Measurements from ENCODE around the gene PARVA.
A peak's percentile ranks its signal among the peaks of the same experiment; 100 is the strongest.

PARVA gene

DNA sequence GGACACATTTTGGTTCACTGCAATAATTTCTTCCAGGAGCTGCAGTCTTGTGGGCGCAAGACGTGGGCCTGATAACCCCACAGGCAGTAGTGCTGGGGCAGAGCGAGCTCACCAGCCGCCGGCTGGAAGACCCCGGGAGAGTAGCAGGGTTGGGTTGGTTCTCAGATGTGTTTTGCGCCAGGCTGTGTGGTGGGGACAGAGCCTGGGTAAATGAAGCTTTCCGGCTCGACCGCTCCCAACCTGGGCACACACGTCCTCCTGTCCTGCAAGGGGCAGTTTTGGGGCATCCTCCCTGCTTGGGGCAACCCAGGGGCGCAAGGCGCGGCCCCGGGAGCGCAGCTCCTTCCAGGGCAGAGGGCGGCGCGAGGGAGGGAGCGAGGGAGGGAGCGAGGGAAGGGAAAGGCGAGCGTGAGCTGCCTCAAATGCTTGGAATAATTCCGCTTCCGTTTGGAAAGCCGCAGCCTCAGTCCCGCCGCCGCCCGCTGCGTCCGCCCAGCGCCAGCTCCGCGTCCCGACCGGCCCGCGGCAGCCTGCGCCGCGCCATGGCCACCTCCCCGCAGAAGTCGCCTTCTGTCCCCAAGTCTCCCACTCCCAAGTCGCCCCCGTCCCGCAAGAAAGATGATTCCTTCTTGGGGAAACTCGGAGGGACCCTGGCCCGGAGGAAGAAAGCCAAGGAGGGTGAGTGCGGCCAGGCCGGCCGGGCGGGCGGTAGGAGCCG lies at the start of gene PARVA:
PARVA (plus strand) TSS at position 466 of the 718 bp plus-strand sequence; CDS start at position 543, 77 bp downstream.
- peak; percentile 78 for DNase-seq (ENCODE audit: low read depth, low spot score)
- TF ChIP-seq, protein P1, sequence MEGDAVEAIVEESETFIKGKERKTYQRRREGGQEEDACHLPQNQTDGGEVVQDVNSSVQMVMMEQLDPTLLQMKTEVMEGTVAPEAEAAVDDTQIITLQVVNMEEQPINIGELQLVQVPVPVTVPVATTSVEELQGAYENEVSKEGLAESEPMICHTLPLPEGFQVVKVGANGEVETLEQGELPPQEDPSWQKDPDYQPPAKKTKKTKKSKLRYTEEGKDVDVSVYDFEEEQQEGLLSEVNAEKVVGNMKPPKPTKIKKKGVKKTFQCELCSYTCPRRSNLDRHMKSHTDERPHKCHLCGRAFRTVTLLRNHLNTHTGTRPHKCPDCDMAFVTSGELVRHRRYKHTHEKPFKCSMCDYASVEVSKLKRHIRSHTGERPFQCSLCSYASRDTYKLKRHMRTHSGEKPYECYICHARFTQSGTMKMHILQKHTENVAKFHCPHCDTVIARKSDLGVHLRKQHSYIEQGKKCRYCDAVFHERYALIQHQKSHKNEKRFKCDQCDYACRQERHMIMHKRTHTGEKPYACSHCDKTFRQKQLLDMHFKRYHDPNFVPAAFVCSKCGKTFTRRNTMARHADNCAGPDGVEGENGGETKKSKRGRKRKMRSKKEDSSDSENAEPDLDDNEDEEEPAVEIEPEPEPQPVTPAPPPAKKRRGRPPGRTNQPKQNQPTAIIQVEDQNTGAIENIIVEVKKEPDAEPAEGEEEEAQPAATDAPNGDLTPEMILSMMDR (IDR thresholded peaks at IDR 0.05; ENCODE audit: low read depth, low read length) = no peak
- peak within 1 kb of the TSS; percentile 62 for H3K4me3 ChIP-seq (ENCODE audit: low read depth, low read length)
- in situ Hi-C loops (cut with HindIII; ENCODE audit: low sequenced_read_pairs) = no loop called here

GRCh38 chr11:12329169-12329568 lies 48.2 kb upstream of the PARVA start:
- TF ChIP-seq, protein P1 (IDR thresholded peaks at IDR 0.05; ENCODE audit: low read depth, low read length) = no peak
- in situ Hi-C loops (cut with HindIII; ENCODE audit: low sequenced_read_pairs) = no loop called here
- no peak overlapping the region for H3K4me3 ChIP-seq (ENCODE audit: low read depth, low read length)
- no peak for DNase-seq (ENCODE audit: low read depth, low spot score)

GRCh38 chr11:12329797-12330196 lies 47.6 kb upstream of the PARVA start:
- in situ Hi-C loops (cut with HindIII; ENCODE audit: low sequenced_read_pairs) = no loop called here
- H3K4me3 ChIP-seq (ENCODE audit: low read depth, low read length) = no peak overlapping the region
- no peak for DNase-seq (ENCODE audit: low read depth, low spot score)
- TF ChIP-seq, protein P1 (IDR thresholded peaks at IDR 0.05; ENCODE audit: low read depth, low read length) = no peak

DNA sequence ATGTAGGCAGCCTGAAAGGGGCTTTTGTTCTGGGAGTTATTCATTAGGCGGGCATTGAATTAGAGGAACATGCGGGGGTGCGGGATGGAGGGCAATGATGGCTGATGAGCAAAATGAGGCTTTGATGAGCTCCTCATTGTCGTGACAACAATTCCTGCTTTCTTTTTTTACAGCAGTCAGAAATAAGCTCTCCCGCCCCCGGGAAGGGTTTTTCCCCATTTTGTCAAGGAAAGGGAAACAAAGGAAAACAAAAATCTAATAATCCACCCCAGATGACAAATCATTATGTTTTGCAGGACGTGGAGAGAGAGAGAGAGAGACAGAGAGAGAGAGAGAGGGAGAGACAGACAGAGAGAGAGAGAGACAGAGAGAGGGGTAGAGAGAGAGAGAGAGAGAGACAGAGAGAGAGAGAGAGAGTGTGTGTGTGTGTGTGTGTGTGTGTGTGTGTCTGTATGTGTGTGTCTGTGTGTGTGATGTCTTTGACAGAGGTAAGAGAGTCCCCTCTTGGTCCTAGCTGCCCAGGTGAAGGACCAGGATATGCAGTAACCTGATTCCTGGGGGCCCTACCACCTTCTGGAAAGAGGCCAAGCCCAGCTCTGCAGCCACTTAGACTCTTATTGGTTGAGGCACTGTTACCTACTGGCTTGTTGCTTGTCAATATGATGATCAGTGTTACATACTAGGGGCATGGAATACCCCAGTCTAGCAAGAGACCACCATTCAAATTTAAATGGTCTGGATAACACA lies 46.7 kb upstream of the PARVA start:
- in situ Hi-C loops (cut with HindIII; ENCODE audit: low sequenced_read_pairs) = no loop called here
- no peak overlapping the region for H3K4me3 ChIP-seq (ENCODE audit: low read depth, low read length)
- no peak for DNase-seq (ENCODE audit: low read depth, low spot score)
- TF ChIP-seq, protein P1 (IDR thresholded peaks at IDR 0.05; ENCODE audit: low read depth, low read length) = no peak

- TF ChIP-seq, protein P1 (IDR thresholded peaks at IDR 0.05; ENCODE audit: low read depth, low read length) = peak; percentile 66
- in situ Hi-C loops (cut with HindIII; ENCODE audit: low sequenced_read_pairs) = no loop called here
- H3K4me3 ChIP-seq (ENCODE audit: low read depth, low read length) = no peak overlapping the region
- DNase-seq (ENCODE audit: low read depth, low spot score) = peak; percentile 86
Measured at GRCh38 chr11:12331239-12331874, 46.0 kb upstream of the PARVA start.

DNA sequence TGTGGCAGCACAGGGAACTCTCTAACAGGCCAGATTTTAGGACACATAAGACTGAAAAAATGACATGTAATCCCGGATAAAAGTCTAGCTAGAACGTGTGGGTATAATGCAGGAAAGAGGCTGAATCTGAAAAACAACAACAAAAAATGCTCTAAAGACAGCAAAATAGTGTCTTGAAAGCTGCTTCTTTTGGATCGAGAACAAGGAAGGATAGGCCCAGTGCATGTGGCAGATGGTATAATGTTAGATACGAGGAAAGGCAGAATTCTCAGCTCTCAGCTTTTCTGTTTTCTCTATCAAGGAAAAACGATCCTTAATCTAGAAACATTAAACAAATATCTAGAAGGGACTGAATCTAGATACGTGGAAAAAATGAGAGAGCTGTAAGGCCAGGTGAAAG lies 33.8 kb upstream of the PARVA start:
- H3K4me3 ChIP-seq (ENCODE audit: low read depth, low read length) = no peak overlapping the region
- DNase-seq (ENCODE audit: low read depth, low spot score) = no peak
- in situ Hi-C loops (cut with HindIII; ENCODE audit: low sequenced_read_pairs) = no loop called here
- TF ChIP-seq, protein P1 (IDR thresholded peaks at IDR 0.05; ENCODE audit: low read depth, low read length) = no peak
